HUES64 (cell line): ENCODE results near the gene CXorf49. TPM values are rescaled to one million over a fixed set of nuclear protein-coding genes. Genes with fewer than 3 reads are reported as not detected.
"Not testable (repeated sequence)": the region's sequence is repeated elsewhere in the genome, so short reads cannot be mapped to it uniquely, and the experiment has no call there.

Experiments used
- H3K27ac ChIP-seq: 2 replicates; pipeline ENCODE4 v1.7.0; 2013; ENCODE audit warnings: low read depth, low read length, inconsistent platforms
- H3K27me3 ChIP-seq: 2 replicates; pipeline ENCODE4 v1.6.1; 2013; ENCODE audit warnings: mild to moderate bottlenecking, low read length; ENCODE audit not compliant: insufficient read depth
- H3K36me3 ChIP-seq: 2 replicates; pipeline ENCODE4 v1.6.1; 2013; ENCODE audit warnings: mild to moderate bottlenecking, low read length; ENCODE audit not compliant: insufficient read depth
- H3K4me1 ChIP-seq: 2 replicates; pipeline ENCODE4 v1.6.1; 2013; ENCODE audit warnings: mild to moderate bottlenecking, low read length, moderate library complexity; ENCODE audit not compliant: insufficient read depth
- H3K4me3 ChIP-seq: 2 replicates; pipeline ENCODE4 v1.5.1; 2013; ENCODE audit warnings: mild to moderate bottlenecking, low read length, moderate library complexity
- H3K9ac ChIP-seq: 2 replicates; pipeline ENCODE4 v1.6.1; 2013; ENCODE audit warnings: mild to moderate bottlenecking, low read depth, low read length
- H3K9me3 ChIP-seq: 2 replicates; pipeline ENCODE4 v1.6.1; 2013; ENCODE audit warnings: low read depth, low read length; ENCODE audit not compliant: insufficient read depth
- WGBS: fragments of 150-250, 120-280 bp; methylation state at CpG from one replicate; pipeline ENCODE4 v1.1.7; 2013; ENCODE audit warnings: missing lambda C conversion rate; 5-methylcytosine and 5-hydroxymethylcytosine counted together
- polyA plus RNA-seq, 2 experiments: library from polyadenylated mRNA; stranded (reverse); fragments of 50-300 nt; gene quantifications; one replicate each; pipeline ENCODE4 v1.2.3, GENCODE V29; 2013

Gene CXorf49
- polyA plus RNA-seq (2013, experiment 1 of 2) = not detected
- polyA plus RNA-seq (2013, experiment 2 of 2) = not detected

DNA sequence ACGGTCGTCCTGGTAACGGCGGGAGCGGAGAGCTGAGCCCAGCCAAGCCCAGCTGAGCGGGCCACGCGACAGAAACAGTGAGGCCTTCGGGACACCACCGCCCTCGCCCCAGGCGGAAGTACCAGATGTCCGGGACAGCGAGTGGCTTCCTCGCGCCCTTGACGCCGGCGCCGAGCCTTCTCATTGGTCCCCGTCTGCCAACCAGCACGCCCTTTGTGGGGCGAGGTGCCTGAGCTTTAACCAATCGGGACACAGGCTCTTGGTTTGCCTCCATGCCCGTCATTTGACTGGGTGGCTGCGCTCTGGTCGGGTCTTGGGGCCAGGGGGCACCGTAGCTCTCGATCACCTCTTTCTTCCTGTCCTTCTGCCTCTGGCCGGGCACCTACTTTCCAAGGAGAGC, at the start of gene CXorf49:
CXorf49 (minus strand) TSS at position 101 of the 400 bp plus-strand sequence. CDS start 134 bp downstream, outside the sequence.
- not testable (repeated sequence) for H3K27me3 ChIP-seq, H3K9me3 ChIP-seq, H3K4me1 ChIP-seq, H3K27ac ChIP-seq, H3K36me3 ChIP-seq, H3K9ac ChIP-seq, H3K4me3 ChIP-seq
- WGBS = no CpG with 5 or more reads among the region's 30 CpGs

DNA sequence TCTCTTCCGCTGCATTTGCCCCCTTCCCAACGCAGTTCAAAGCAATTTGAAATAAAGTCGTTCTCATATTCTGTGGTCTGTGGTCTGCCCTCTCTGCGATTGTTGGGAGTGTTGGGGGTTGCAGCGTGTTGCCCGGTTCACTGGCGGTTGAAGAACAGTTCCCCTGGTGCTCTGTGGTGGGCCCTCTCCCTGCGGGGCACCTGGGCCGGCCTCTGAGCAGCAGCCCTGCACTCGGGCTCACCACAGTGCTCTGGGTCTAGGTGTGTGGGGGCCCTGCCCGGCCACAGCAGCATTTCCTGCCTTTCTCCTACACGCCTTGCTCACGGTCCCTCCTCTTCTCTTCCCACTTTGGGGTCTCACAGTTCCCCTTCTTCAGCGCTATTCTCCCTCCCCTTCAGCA, 49.0 kb upstream of the CXorf49 start:
- WGBS = no CpG with 5 or more reads among the region's 14 CpGs
- H3K9me3 ChIP-seq, H3K4me1 ChIP-seq, H3K27me3 ChIP-seq, H3K4me3 ChIP-seq, H3K27ac ChIP-seq, H3K36me3 ChIP-seq, H3K9ac ChIP-seq: not testable (repeated sequence)

DNA sequence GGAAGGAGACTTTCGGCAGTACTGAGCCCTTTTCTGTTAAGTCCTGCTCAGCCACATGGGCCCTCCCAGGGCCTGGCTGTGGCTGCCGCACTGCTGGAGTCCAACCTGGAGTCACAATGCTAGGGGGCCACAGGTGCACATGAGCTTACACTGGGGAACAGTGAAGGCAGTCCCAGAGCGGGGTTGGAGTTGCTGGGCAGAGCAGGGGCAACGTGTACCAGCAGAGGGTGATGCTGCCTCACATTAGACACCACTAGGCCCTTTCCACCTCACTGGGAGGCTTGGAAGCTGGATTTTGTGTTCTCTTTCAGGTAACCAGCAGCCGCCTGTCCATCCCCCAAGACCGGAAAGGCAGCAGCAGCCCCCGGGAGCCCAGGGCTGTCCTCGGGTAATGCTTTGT, 47.5 kb upstream of the CXorf49 start:
- H3K9me3 ChIP-seq, H3K9ac ChIP-seq, H3K36me3 ChIP-seq, H3K27ac ChIP-seq, H3K4me3 ChIP-seq, H3K27me3 ChIP-seq, H3K4me1 ChIP-seq: not testable (repeated sequence)
- WGBS = no CpG with 5 or more reads among the region's 8 CpGs

DNA sequence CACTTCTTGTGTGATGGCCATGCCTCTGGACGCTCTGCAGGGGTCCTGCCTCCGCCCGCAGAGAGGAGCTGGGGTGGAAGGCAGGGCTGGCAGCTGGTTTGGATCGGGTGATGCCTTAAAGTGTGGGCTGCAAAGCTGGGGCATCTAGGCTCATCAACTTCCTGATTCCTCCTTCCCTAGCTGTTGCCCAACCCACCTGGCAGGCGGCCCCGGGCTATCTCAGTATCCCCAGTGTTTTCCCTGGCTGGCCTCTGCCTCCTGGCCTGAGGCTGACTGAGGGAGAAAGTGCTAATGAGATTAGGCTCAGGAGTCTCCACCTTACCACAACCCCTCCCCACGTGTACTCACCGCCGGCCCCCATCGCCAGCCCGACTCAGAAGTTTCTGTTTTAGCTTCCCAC, 46.7 kb upstream of the CXorf49 start:
- not testable (repeated sequence) for H3K4me1 ChIP-seq, H3K36me3 ChIP-seq, H3K9me3 ChIP-seq, H3K4me3 ChIP-seq, H3K9ac ChIP-seq, H3K27ac ChIP-seq, H3K27me3 ChIP-seq
- no CpG with 5 or more reads among the region's 11 CpGs for WGBS

DNA sequence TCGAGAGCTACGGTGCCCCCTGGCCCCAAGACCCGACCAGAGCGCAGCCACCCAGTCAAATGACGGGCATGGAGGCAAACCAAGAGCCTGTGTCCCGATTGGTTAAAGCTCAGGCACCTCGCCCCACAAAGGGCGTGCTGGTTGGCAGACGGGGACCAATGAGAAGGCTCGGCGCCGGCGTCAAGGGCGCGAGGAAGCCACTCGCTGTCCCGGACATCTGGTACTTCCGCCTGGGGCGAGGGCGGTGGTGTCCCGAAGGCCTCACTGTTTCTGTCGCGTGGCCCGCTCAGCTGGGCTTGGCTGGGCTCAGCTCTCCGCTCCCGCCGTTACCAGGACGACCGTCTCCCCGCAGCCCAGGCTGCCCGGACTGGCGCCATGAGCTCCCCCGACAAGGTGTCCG, 45.0 kb upstream of the CXorf49 start, which contains the start of gene CXorf49B:
CXorf49B (plus strand) TSS at position 301 of the 400 bp plus-strand sequence; CDS start at position 376, 75 bp downstream.
- H3K36me3 ChIP-seq, H3K9me3 ChIP-seq, H3K9ac ChIP-seq, H3K4me3 ChIP-seq, H3K27me3 ChIP-seq, H3K4me1 ChIP-seq, H3K27ac ChIP-seq: not testable (repeated sequence)
- WGBS = no CpG with 5 or more reads among the region's 34 CpGs

DNA sequence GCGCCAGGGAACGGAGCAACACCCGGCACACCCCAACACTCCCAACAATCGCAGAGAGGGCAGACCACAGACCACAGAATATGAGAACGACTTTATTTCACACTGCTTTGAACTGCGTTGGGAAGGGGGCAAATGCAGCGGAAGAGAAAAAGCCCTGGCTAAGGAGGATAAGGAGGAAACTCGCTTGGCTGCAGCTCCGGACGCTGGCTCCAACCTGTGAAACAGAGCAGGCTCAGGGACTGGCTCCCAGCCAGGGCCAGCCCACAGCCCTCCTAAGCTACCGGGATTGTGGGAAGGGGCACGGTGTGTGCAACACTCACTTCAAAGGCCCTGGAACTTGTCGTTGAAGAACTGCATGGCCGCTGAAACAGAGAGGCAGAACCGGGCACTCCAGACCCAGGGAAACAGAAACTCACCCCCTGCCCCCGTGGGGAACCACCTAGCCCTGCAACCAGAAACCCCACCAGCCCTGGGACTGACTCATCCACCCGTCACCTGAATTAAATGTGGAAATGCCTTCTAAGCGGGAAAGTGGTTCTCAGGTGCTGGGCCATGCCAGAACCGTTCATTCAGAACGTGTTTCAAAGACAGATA, 42.7 kb upstream of the CXorf49 start:
- not testable (repeated sequence) for H3K9ac ChIP-seq, H3K4me1 ChIP-seq, H3K27me3 ChIP-seq, H3K36me3 ChIP-seq, H3K27ac ChIP-seq, H3K9me3 ChIP-seq, H3K4me3 ChIP-seq
- WGBS = no CpG with 5 or more reads among the region's 20 CpGs

DNA sequence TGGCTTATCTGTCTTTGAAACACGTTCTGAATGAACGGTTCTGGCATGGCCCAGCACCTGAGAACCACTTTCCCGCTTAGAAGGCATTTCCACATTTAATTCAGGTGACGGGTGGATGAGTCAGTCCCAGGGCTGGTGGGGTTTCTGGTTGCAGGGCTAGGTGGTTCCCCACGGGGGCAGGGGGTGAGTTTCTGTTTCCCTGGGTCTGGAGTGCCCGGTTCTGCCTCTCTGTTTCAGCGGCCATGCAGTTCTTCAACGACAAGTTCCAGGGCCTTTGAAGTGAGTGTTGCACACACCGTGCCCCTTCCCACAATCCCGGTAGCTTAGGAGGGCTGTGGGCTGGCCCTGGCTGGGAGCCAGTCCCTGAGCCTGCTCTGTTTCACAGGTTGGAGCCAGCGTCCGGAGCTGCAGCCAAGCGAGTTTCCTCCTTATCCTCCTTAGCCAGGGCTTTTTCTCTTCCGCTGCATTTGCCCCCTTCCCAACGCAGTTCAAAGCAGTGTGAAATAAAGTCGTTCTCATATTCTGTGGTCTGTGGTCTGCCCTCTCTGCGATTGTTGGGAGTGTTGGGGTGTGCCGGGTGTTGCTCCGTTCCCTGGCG, 2.3 kb upstream of the CXorf49 start:
- WGBS = no CpG with 5 or more reads among the region's 20 CpGs
- H3K27ac ChIP-seq, H3K4me1 ChIP-seq, H3K27me3 ChIP-seq, H3K9ac ChIP-seq, H3K4me3 ChIP-seq, H3K36me3 ChIP-seq, H3K9me3 ChIP-seq: not testable (repeated sequence)

DNA sequence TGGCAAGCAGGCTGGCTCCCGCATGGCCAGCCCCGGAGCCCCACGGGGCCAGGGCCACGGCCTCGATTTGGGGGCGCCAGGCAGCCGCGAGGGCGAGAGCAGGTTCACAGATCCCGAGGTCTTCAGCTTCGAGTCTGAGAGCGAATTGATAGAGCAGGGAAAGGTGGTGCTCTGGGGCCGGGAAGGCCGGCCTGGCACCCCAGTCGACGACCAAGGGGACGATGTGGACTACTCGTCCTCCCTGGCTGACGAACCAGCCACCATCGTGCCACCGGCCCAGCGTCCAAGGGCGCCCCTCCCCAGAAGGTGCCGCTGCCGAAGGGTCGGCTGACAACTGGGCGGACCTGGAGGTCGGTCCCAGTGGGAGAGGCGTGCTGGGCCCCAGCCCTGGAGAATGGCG, 1.1 kb upstream of the CXorf49 start:
- not testable (repeated sequence) for H3K4me1 ChIP-seq, H3K4me3 ChIP-seq, H3K27ac ChIP-seq, H3K36me3 ChIP-seq, H3K9me3 ChIP-seq, H3K27me3 ChIP-seq, H3K9ac ChIP-seq
- no CpG with 5 or more reads among the region's 30 CpGs for WGBS

DNA sequence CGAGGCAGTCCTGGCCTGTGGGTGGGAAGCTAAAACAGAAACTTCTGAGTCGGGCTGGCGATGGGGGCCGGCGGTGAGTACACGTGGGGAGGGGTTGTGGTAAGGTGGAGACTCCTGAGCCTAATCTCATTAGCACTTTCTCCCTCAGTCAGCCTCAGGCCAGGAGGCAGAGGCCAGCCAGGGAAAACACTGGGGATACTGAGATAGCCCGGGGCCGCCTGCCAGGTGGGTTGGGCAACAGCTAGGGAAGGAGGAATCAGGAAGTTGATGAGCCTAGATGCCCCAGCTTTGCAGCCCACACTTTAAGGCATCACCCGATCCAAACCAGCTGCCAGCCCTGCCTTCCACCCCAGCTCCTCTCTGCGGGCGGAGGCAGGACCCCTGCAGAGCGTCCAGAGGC, 1.8 kb downstream of the CXorf49 start:
- not testable (repeated sequence) for H3K36me3 ChIP-seq, H3K27ac ChIP-seq, H3K27me3 ChIP-seq, H3K9me3 ChIP-seq, H3K9ac ChIP-seq, H3K4me1 ChIP-seq, H3K4me3 ChIP-seq
- no CpG with 5 or more reads among the region's 12 CpGs for WGBS

DNA sequence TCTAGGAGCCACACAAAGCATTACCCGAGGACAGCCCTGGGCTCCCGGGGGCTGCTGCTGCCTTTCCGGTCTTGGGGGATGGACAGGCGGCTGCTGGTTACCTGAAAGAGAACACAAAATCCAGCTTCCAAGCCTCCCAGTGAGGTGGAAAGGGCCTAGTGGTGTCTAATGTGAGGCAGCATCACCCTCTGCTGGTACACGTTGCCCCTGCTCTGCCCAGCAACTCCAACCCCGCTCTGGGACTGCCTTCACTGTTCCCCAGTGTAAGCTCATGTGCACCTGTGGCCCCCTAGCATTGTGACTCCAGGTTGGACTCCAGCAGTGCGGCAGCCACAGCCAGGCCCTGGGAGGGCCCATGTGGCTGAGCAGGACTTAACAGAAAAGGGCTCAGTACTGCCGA, 2.5 kb downstream of the CXorf49 start:
- not testable (repeated sequence) for H3K4me3 ChIP-seq, H3K4me1 ChIP-seq
- no CpG with 5 or more reads among the region's 8 CpGs for WGBS

DNA sequence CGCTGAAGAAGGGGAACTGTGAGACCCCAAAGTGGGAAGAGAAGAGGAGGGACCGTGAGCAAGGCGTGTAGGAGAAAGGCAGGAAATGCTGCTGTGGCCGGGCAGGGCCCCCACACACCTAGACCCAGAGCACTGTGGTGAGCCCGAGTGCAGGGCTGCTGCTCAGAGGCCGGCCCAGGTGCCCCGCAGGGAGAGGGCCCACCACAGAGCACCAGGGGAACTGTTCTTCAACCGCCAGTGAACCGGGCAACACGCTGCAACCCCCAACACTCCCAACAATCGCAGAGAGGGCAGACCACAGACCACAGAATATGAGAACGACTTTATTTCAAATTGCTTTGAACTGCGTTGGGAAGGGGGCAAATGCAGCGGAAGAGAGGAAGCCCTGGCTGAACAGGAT, 4.0 kb downstream of the CXorf49 start:
- H3K4me3 ChIP-seq, H3K36me3 ChIP-seq, H3K4me1 ChIP-seq, H3K27me3 ChIP-seq, H3K9me3 ChIP-seq, H3K9ac ChIP-seq, H3K27ac ChIP-seq: not testable (repeated sequence)
- no CpG with 5 or more reads among the region's 14 CpGs for WGBS

More for the DNA sequence above, 2.5 kb downstream of the CXorf49 start:
- H3K27ac ChIP-seq, H3K27me3 ChIP-seq, H3K9ac ChIP-seq, H3K36me3 ChIP-seq, H3K9me3 ChIP-seq: not testable (repeated sequence)

DNA sequence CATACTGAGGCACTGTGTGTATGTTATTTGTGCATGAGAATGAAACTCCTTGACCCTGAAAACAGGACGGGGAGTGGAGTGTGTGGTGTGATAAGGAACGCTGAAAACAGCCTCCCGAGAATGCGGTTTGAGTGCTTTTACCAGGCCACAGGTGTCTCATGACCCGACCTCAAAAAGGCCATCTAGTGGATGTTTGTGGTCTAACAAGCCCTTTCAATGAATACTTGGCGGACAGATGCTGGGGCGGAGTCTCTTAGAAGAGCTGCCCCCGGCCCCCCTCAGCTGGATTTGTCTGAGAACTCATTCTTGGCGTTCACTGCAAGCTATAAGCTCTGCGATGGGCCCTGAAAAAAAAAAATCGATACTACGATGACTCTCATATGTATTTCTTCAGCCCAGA, 15.2 kb downstream of the CXorf49 start:
- not testable (repeated sequence) for H3K36me3 ChIP-seq, H3K9ac ChIP-seq, H3K4me3 ChIP-seq, H3K27me3 ChIP-seq, H3K27ac ChIP-seq, H3K4me1 ChIP-seq, H3K9me3 ChIP-seq
- WGBS = no CpG with 5 or more reads among the region's 12 CpGs
